NCI-H510A treated with DMSO at 0.1 percent for 48 hours (cell line): ENCODE data around the gene DNAL4.

Experiments used
- DNase-seq: peaks from one replicate; lab custom pipeline; 2025; lab: John Stamatoyannopoulos, UW

DNAL4 gene

GRCh38 chr22:38784856-38785255, 9.1 kb downstream of the DNAL4 start:
- DNase-seq: no peak

- no peak for DNase-seq
Observed at GRCh38 chr22:38784035-38784434, 9.9 kb downstream of the DNAL4 start.

GRCh38 chr22:38783095-38783615, 10.8 kb downstream of the DNAL4 start:
- DNase-seq: no peak

GRCh38 chr22:38782402-38783094, 11.4 kb downstream of the DNAL4 start:
- DNase-seq: no peak

GRCh38 chr22:38781033-38781432, 12.9 kb downstream of the DNAL4 start:
- no peak for DNase-seq

GRCh38 chr22:38777087-38777671, 16.8 kb downstream of the DNAL4 start:
- no peak for DNase-seq

- no peak for DNase-seq
Observed at GRCh38 chr22:38776086-38776485, 17.9 kb downstream of the DNAL4 start.

GRCh38 chr22:38775656-38776055, 18.3 kb downstream of the DNAL4 start:
- no peak for DNase-seq

- no peak for DNase-seq
Observed at GRCh38 chr22:38774496-38775166, 19.3 kb downstream of the DNAL4 start.

- DNase-seq: no peak
Observed at GRCh38 chr22:38773363-38773946, 20.5 kb downstream of the DNAL4 start.

- no peak for DNase-seq
Observed at GRCh38 chr22:38772623-38772873, 21.4 kb downstream of the DNAL4 start.

GRCh38 chr22:38770257-38770949, 23.5 kb downstream of the DNAL4 start:
- no peak for DNase-seq

GRCh38 chr22:38768036-38768435, 25.9 kb downstream of the DNAL4 start:
- DNase-seq: no peak

- DNase-seq: no peak
Observed at GRCh38 chr22:38767313-38767712, 26.6 kb downstream of the DNAL4 start.

GRCh38 chr22:38766076-38766777, 27.7 kb downstream of the DNAL4 start:
- DNase-seq: peak; percentile 55

GRCh38 chr22:38762551-38762983, 31.4 kb downstream of the DNAL4 start:
- no peak for DNase-seq

GRCh38 chr22:38761202-38762162, 32.5 kb downstream of the DNAL4 start:
- DNase-seq: peak; percentile 14

- DNase-seq: peak; percentile 44
Observed at GRCh38 chr22:38760477-38761201, 33.3 kb downstream of the DNAL4 start.

GRCh38 chr22:38759005-38759404, 34.9 kb downstream of the DNAL4 start:
- DNase-seq: no peak
